ENCODE measurements around the gene TMEM81.

The TMEM81 gene

DNA sequence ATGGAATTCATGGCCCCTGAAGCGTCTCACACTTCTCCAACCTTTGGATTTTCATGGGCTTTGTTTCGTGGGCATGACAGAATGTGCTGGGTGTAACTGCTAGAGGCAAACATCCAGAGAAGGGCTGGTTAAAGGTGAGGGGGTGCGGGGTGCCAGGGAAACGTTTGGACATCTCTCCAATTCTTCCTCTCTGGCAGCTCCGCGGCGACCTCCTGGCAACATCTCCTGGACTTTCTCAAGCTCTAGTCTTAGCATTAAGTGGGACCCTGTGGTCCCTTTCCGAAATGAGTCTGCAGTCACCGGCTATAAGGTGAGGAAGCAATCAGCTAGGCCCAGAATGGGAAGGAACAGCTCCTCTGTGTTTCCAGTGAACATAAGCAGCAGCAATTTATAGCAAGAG, 12.0 kb downstream of the TMEM81 start:
- CTCF ChIA-PET = interaction anchor here (3.6 kb wide), 1 partner anchor 11 kb away, joined by 15 read pairs; no protein-coding TSS in a partner anchor
- no peak for DNase-seq (ENCODE audit: extremely low spot score)
- TF ChIP-seq HDGF (IDR thresholded peaks at IDR 0.05; ENCODE audit: borderline replicate concordance) (no peak), ARNT (IDR thresholded peaks at IDR 0.05) (no peak), BHLHE40 (IDR thresholded peaks at IDR 0.05; ENCODE audit: borderline replicate concordance) (no peak), FOXK2 (IDR thresholded peaks at IDR 0.05) (no peak), ZNF384 (IDR thresholded peaks at IDR 0.05) (no peak), TARDBP (IDR thresholded peaks at IDR 0.05) (no peak), CTBP1 (IDR thresholded peaks at IDR 0.05; ENCODE audit: borderline replicate concordance) (no peak)
- POLR2A ChIA-PET = no interaction called here

DNA sequence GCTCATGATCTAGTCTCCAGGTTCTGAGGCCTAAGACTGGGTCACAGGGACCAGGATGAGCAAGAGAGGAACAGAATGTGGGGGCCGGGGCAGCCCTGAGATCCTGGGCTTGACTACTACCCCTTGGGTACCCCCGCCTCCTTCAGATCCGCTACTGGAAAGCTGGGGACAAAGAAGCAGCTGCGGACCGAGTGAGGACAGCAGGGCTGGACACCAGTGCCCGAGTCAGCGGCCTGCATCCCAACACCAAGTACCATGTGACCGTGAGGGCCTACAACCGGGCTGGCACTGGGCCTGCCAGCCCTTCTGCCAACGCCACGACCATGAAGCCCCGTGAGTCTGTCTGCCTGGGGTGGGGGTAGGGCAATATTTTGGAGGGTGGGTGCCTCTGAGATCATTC, 12.5 kb downstream of the TMEM81 start:
- POLR2A ChIA-PET = no interaction called here
- TF ChIP-seq FOXM1 (IDR thresholded peaks at IDR 0.05; ENCODE audit: borderline replicate concordance) = no peak
- TF ChIP-seq LEF1 (IDR thresholded peaks at IDR 0.05; ENCODE audit: borderline replicate concordance) = no peak
- no peak for TF ChIP-seq ELF4 (IDR thresholded peaks at IDR 0.05)
- no peak for TF ChIP-seq FOXA1 (IDR thresholded peaks at IDR 0.05)
- TF ChIP-seq SUZ12 (IDR thresholded peaks at IDR 0.05) = no peak
- no peak for TF ChIP-seq SP1 (IDR thresholded peaks at IDR 0.05)
- TF ChIP-seq BHLHE40 (IDR thresholded peaks at IDR 0.05; ENCODE audit: borderline replicate concordance) = no peak
- TF ChIP-seq L3MBTL2 (conservative IDR thresholded peaks at IDR 0.05) = no peak
- no peak for TF ChIP-seq CTBP1 (IDR thresholded peaks at IDR 0.05; ENCODE audit: borderline replicate concordance)
- TF ChIP-seq, protein P1, sequence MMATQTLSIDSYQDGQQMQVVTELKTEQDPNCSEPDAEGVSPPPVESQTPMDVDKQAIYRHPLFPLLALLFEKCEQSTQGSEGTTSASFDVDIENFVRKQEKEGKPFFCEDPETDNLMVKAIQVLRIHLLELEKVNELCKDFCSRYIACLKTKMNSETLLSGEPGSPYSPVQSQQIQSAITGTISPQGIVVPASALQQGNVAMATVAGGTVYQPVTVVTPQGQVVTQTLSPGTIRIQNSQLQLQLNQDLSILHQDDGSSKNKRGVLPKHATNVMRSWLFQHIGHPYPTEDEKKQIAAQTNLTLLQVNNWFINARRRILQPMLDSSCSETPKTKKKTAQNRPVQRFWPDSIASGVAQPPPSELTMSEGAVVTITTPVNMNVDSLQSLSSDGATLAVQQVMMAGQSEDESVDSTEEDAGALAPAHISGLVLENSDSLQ (IDR thresholded peaks at IDR 0.05) = no peak
- no peak for TF ChIP-seq ZNF384 (IDR thresholded peaks at IDR 0.05)
- no peak for TF ChIP-seq TARDBP (IDR thresholded peaks at IDR 0.05)
- CTCF ChIA-PET = interaction anchor here (3.6 kb wide), 1 partner anchor 10 kb away, joined by 15 read pairs; no protein-coding TSS in a partner anchor
- no peak for DNase-seq (ENCODE audit: extremely low spot score)

DNA sequence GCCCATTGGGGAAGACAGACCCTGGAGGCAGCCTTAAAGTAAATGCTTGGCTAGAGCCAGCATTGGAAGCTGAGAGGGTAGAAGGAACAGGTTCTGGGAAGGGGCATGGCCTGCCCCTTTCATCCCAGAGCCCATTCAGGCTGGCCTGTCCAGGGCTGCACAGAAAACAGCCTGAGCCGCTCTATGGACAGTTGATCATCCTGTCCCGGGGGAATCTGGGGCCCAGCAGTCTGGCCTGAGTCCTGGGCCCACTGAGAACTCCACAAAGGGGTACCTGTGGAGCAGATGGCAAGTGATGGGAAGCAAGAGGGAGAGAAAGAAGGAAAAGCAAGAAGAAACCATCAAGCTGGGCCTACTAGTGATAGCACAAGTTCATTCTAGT, 13.2 kb downstream of the TMEM81 start:
- ChIA-PET POLR2A (no interaction called here), CTCF (interaction anchor here (3.6 kb wide), 1 partner anchor 9 kb away, joined by 15 read pairs; no protein-coding TSS in a partner anchor)
- TF ChIP-seq, protein P1 (IDR thresholded peaks at IDR 0.05) = no peak
- TF ChIP-seq ARNT (IDR thresholded peaks at IDR 0.05) (no peak), LEF1 (IDR thresholded peaks at IDR 0.05; ENCODE audit: borderline replicate concordance) (no peak), TARDBP (IDR thresholded peaks at IDR 0.05) (no peak), BHLHE40 (IDR thresholded peaks at IDR 0.05; ENCODE audit: borderline replicate concordance) (no peak), CTBP1 (IDR thresholded peaks at IDR 0.05; ENCODE audit: borderline replicate concordance) (no peak), SUZ12 (IDR thresholded peaks at IDR 0.05) (no peak), ZNF384 (IDR thresholded peaks at IDR 0.05) (no peak), SP1 (IDR thresholded peaks at IDR 0.05) (no peak), FOXM1 (IDR thresholded peaks at IDR 0.05; ENCODE audit: borderline replicate concordance) (no peak), ELF4 (IDR thresholded peaks at IDR 0.05) (no peak), FOXK2 (IDR thresholded peaks at IDR 0.05) (no peak), FOXA1 (IDR thresholded peaks at IDR 0.05) (no peak), NFRKB (IDR thresholded peaks at IDR 0.05) (no peak), L3MBTL2 (conservative IDR thresholded peaks at IDR 0.05) (no peak)
- DNase-seq (ENCODE audit: extremely low spot score) = no peak

DNA sequence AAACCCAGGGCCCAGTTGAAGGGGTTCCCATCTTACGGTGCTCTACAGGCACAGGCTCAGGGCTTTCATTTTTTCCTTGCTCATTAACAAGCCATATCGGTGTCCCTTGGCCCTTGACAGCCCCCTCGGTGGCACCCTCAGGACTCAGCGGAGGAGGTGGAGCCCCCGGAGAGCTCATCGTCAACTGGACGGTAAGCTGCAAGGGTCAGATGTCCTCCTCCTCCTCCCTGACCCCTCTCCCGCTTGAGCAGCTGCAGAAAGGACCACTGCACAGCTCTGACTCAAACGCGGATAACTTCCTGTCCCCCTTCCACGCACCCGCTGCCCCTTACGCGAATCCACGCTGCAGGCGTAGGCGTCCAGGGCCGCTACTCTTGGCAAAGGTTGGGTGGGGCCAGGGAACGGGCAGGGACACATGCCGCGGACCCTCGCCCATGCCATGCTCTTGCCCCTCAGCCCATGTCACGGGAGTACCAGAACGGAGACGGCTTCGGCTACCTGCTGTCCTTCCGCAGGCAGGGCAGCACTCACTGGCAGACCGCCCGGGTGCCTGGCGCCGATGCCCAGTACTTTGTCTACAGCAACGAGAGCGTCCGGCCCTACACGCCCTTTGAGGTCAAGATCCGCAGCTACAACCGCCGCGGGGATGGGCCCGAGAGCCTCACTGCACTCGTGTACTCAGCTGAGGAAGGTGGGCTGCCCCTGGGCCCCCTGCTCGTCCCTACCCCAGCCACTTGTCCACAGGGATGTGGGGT, 14.7 kb downstream of the TMEM81 start:
- TF ChIP-seq L3MBTL2 (conservative IDR thresholded peaks at IDR 0.05) (no peak), TARDBP (IDR thresholded peaks at IDR 0.05) (no peak), SP1 (IDR thresholded peaks at IDR 0.05) (no peak), ZNF384 (IDR thresholded peaks at IDR 0.05) (no peak), SUZ12 (IDR thresholded peaks at IDR 0.05) (no peak), HDGF (IDR thresholded peaks at IDR 0.05; ENCODE audit: borderline replicate concordance) (no peak)
- ChIA-PET POLR2A (no interaction called here), CTCF (interaction anchor here (1.6 kb wide), 1 partner anchor 8 kb away, joined by 4 read pairs; no protein-coding TSS in a partner anchor)
- DNase-seq (ENCODE audit: extremely low spot score) = no peak

DNA sequence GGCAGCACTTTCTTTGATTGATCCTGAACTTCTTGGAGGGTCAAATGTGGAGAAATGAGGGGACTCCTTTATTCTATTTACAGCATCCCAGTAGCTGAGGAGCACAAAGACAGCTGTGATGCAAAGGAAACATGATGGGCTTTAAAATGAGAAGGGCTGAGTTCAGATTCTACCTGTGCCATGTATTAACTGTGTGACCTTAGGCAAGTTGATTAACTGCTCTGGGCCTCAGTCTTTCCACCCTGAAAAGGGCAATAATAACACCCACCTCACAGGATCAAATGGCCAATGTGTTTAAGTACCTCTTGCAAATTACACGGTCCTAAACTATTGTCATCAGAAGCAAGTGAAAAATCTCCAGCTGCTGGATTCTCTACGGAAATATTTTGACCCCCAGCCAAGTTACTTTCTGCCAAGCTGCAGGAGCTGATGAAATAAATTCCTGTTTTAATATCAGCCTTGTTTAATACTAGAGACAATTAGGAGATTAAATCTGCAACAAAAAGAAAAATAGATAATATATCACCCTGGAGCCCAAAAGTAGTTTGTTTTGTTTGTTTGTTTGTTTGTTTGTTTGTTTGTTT, 15.7 kb downstream of the TMEM81 start:
- ChIA-PET POLR2A (no interaction called here), CTCF (no interaction called here)
- DNase-seq (ENCODE audit: extremely low spot score) = no peak
- TF ChIP-seq FOXM1 (IDR thresholded peaks at IDR 0.05; ENCODE audit: borderline replicate concordance) = no peak
- no peak for TF ChIP-seq ZNF384 (IDR thresholded peaks at IDR 0.05)
- TF ChIP-seq LEF1 (IDR thresholded peaks at IDR 0.05; ENCODE audit: borderline replicate concordance) = no peak

DNA sequence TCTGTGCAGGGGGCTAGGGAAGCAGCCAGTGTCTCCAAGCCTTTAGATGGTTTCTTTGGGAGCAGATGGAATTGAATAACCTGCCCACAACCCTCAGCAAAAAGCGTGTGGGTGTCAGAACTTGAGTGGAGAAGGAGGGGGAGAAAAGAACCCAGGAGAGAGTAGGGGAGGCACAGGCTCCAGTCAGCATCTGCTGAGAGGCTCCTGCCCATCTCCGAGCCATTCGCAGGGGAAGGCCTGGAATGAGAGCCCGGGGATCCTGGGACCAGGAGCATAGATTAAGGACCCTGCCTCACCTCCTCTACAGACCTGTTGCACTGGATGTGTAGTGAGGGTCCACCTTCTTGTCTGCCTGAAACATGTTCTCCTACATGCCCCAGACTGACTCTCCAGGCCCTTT, 16.3 kb downstream of the TMEM81 start:
- no peak for TF ChIP-seq LEF1 (IDR thresholded peaks at IDR 0.05; ENCODE audit: borderline replicate concordance)
- no peak for TF ChIP-seq ARNT (IDR thresholded peaks at IDR 0.05)
- no peak for TF ChIP-seq L3MBTL2 (conservative IDR thresholded peaks at IDR 0.05)
- ChIA-PET CTCF (no interaction called here), POLR2A (no interaction called here)
- no peak for DNase-seq (ENCODE audit: extremely low spot score)

DNA sequence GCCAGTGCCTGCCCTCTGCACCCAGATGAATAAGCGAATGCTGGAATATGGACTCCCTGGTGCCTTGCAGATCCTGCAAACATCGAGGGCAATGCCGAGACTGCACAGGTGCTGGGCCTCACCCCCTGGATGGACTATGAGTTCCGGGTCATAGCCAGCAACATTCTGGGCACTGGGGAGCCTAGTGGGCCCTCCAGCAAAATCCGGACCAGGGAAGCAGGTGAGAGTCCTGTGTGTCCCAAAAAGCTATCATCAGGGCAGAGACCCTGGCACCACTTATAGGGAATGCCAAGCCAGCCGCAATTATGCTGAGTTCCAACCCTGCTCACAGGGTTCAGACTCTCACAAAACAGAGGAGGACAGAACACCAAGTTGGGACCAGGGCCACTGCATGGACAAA, 17.2 kb downstream of the TMEM81 start:
- POLR2A ChIA-PET = no interaction called here
- no peak for TF ChIP-seq CTBP1 (IDR thresholded peaks at IDR 0.05; ENCODE audit: borderline replicate concordance)
- TF ChIP-seq L3MBTL2 (conservative IDR thresholded peaks at IDR 0.05) = no peak
- TF ChIP-seq NFRKB (IDR thresholded peaks at IDR 0.05) = no peak
- no peak for TF ChIP-seq SP1 (IDR thresholded peaks at IDR 0.05)
- TF ChIP-seq ELF4 (IDR thresholded peaks at IDR 0.05) = no peak
- no peak for TF ChIP-seq HDGF (IDR thresholded peaks at IDR 0.05; ENCODE audit: borderline replicate concordance)
- CTCF ChIA-PET = interaction anchor here (1.4 kb wide), 1 partner anchor 77 kb away, joined by 3 read pairs; no protein-coding TSS in a partner anchor
- DNase-seq (ENCODE audit: extremely low spot score) = no peak

Data from HEK293T (cell line).